Endodermal cell (in vitro differentiated cells): Measurements from ENCODE around the gene EXOSC9. TPM values are rescaled to one million over a fixed set of nuclear protein-coding genes. Genes with fewer than 3 reads are reported as not detected.

Source experiments
- DNase-seq: peaks from one replicate; pipeline ENCODE4 v3.0.0-alpha.2; 2017
- H3K27ac ChIP-seq: 2 replicates; pipeline ENCODE4 v1.5.1; 2013; ENCODE audit warnings: mild to moderate bottlenecking, low read depth, low read length, moderate library complexity
- H3K27me3 ChIP-seq: 2 replicates; pipeline ENCODE4 v1.6.1; 2013; ENCODE audit warnings: mild to moderate bottlenecking, low read length, moderate library complexity; ENCODE audit not compliant: insufficient read depth, control insufficient read depth, poor library complexity, severe bottlenecking
- H3K36me3 ChIP-seq: 2 replicates; pipeline ENCODE4 v1.7.0; 2013; ENCODE audit warnings: mild to moderate bottlenecking, low read length, moderate library complexity; ENCODE audit not compliant: control insufficient read depth, insufficient read depth
- H3K4me1 ChIP-seq: one replicate; pipeline ENCODE4 v1.7.0; 2013; ENCODE audit warnings: low read length; ENCODE audit not compliant: control insufficient read depth, insufficient read depth
- H3K4me3 ChIP-seq: 2 replicates; pipeline ENCODE4 v1.5.1; 2013; ENCODE audit warnings: mild to moderate bottlenecking, low read length, moderate library complexity
- H3K9ac ChIP-seq: 2 replicates; pipeline ENCODE4 v1.6.1; 2013; ENCODE audit warnings: mild to moderate bottlenecking, low read length, moderate library complexity; ENCODE audit not compliant: poor library complexity, severe bottlenecking; ENCODE audit errors: extremely low read depth
- H3K9me3 ChIP-seq: 2 replicates; pipeline ENCODE4 v1.6.1; 2013; ENCODE audit warnings: mild to moderate bottlenecking, low read length, moderate library complexity; ENCODE audit not compliant: control insufficient read depth
- H3K27ac Mint-ChIP-seq: 2 replicates; pipeline ENCODE4 v1.8.0; 2020; ENCODE audit warnings: mixed read lengths
- H3K27me3 Mint-ChIP-seq: 2 replicates; pipeline ENCODE4 v1.8.0; 2021; ENCODE audit warnings: mild to moderate bottlenecking, mixed read lengths; ENCODE audit not compliant: insufficient read depth
- H3K36me3 Mint-ChIP-seq: 2 replicates; pipeline ENCODE4 v1.8.0; 2020; ENCODE audit warnings: low read depth, mixed read lengths
- H3K4me1 Mint-ChIP-seq: 2 replicates; pipeline ENCODE4 v1.8.0; 2020; ENCODE audit warnings: mixed read lengths
- H3K4me3 Mint-ChIP-seq: 2 replicates; pipeline ENCODE4 v1.8.0; 2020; ENCODE audit warnings: mild to moderate bottlenecking, moderate library complexity, mixed read lengths
- H3K9me3 Mint-ChIP-seq: 2 replicates; pipeline ENCODE4 v1.8.0; 2020; ENCODE audit warnings: mild to moderate bottlenecking, mixed read lengths
- WGBS, 2 experiments: methylation state at CpG; one replicate each; pipeline versions ENCODE4 v1.1.5 to v1.1.7; 2013; ENCODE audit warnings: missing lambda C conversion rate in 2 of 2, mixed read lengths in 1 of 2; ENCODE audit not compliant: insufficient coverage in 1 of 2, insufficient read length in 1 of 2; 5-methylcytosine and 5-hydroxymethylcytosine counted together
- total RNA-seq, 2 donors: library from RNA; stranded (reverse); fragmentation: NEBNext Ultra II Directional in 1 of 2; extraction: Animal tissue kit (Norgen Biotek cat#: 25700) in 1 of 2; gene quantifications; 2 replicates in 1 of 2; 3 replicates in 1 of 2; pipeline ENCODE4 v1.2.1, GENCODE V29; 2021
- TF ChIP-seq, protein P1 (sequence below): fragments of 200-600 bp; sonication (generic); conservative IDR thresholded peaks from 2 replicates; pipeline ENCODE4 v1.5.0; 2021; ENCODE audit warnings: antibody characterized with exemption, mild to moderate bottlenecking

EXOSC9 gene
- total RNA-seq, 2 donors from 2014 or later, result 47.9 to 69.0 TPM

GRCh38 chr4:121861426-121861825, 60.3 kb downstream of the EXOSC9 start:
- peaks cover 57% of the 10 kb centered on the region for H3K36me3 ChIP-seq
- H3K9me3 ChIP-seq, result no peaks in the 10 kb centered on the region
- no peaks in the 10 kb centered on the region for H3K4me1 ChIP-seq
- no peak for DNase-seq
- H3K4me3 Mint-ChIP-seq, result no peak overlapping the region
- peaks cover 5% of the 10 kb centered on the region for H3K4me1 Mint-ChIP-seq
- H3K27me3 ChIP-seq, result no peaks in the 10 kb centered on the region
- no peak overlapping the region for H3K4me3 ChIP-seq
- H3K36me3 Mint-ChIP-seq, result peaks cover 24% of the 10 kb centered on the region
- H3K9me3 Mint-ChIP-seq, result peaks cover 1% of the 10 kb centered on the region
- H3K27ac Mint-ChIP-seq, result no peak overlapping the region
- no peaks in the 10 kb centered on the region for H3K27me3 Mint-ChIP-seq
- H3K27ac ChIP-seq, result no peak overlapping the region
- WGBS, 2 experiments, result 100% methylated on average over 2 of the region's 2 CpGs; no CpG with 5 or more reads in 1 of the 2 experiments
- TF ChIP-seq, protein P1, sequence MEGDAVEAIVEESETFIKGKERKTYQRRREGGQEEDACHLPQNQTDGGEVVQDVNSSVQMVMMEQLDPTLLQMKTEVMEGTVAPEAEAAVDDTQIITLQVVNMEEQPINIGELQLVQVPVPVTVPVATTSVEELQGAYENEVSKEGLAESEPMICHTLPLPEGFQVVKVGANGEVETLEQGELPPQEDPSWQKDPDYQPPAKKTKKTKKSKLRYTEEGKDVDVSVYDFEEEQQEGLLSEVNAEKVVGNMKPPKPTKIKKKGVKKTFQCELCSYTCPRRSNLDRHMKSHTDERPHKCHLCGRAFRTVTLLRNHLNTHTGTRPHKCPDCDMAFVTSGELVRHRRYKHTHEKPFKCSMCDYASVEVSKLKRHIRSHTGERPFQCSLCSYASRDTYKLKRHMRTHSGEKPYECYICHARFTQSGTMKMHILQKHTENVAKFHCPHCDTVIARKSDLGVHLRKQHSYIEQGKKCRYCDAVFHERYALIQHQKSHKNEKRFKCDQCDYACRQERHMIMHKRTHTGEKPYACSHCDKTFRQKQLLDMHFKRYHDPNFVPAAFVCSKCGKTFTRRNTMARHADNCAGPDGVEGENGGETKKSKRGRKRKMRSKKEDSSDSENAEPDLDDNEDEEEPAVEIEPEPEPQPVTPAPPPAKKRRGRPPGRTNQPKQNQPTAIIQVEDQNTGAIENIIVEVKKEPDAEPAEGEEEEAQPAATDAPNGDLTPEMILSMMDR, result no peak
- no peak overlapping the region for H3K9ac ChIP-seq

GRCh38 chr4:121863799-121864198, 62.7 kb downstream of the EXOSC9 start:
- Mint-ChIP-seq H3K27me3 (no peaks in the 10 kb centered on the region), H3K27ac (peak overlapping the region; percentile 30), H3K4me1 (peaks cover 5% of the 10 kb centered on the region), H3K36me3 (peaks cover 30% of the 10 kb centered on the region), H3K4me3 (no peak overlapping the region), H3K9me3 (peaks cover 4% of the 10 kb centered on the region)
- H3K36me3 ChIP-seq, result peaks cover 63% of the 10 kb centered on the region
- no peak overlapping the region for H3K4me3 ChIP-seq
- no peak overlapping the region for H3K27ac ChIP-seq
- no peaks in the 10 kb centered on the region for H3K4me1 ChIP-seq
- TF ChIP-seq, protein P1, result no peak
- 62 to 81% methylated on average over 6 to 7 of the region's 7 CpGs for WGBS, 2 experiments
- peak; percentile 60 for DNase-seq
- no peaks in the 10 kb centered on the region for H3K27me3 ChIP-seq
- H3K9ac ChIP-seq, result no peak overlapping the region
- H3K9me3 ChIP-seq, result peaks cover 4% of the 10 kb centered on the region

Other genes with a start within 250 kb of the EXOSC9 start
- 100 to 1,000 TPM; 212 to 241 TPM for gene ANXA5, start 104.3 kb upstream of the EXOSC9 start, total RNA-seq
- gene SMIM43, start 36.2 kb upstream of the EXOSC9 start, total RNA-seq, result not detected
- gene CCNA2, start 22.6 kb downstream of the EXOSC9 start, total RNA-seq, result 10 to 100 TPM; 62.8 to 82.2 TPM
- gene BBS7, start 69.2 kb downstream of the EXOSC9 start, total RNA-seq, result 10 to 100 TPM; 25.0 to 31.7 TPM
- gene TRPC3, start 150.7 kb downstream of the EXOSC9 start, total RNA-seq, result under 1 TPM; 0.79 to 1.00 TPM